ENCODE results near the gene FLOT2. TPM values are rescaled to one million over a fixed set of nuclear protein-coding genes. Genes with fewer than 3 reads are reported as not detected.
A peak's percentile ranks its signal among the peaks of the same experiment; 100 is the strongest.

FLOT2 gene
- total and polyA plus RNA-seq, 2 of the 8 experiments (the other 6 are each of a cell fraction or from before 2014, with no cell fraction given): 116 to 189 TPM

GRCh38 chr17:28901866-28902818 is 4.6 kb upstream of the FLOT2 start (continued):
- no peak for TF ChIP-seq SP1 (IDR thresholded peaks at IDR 0.05; ENCODE audit: low read depth, low read length)
- TF ChIP-seq E2F6 (IDR thresholded peaks at IDR 0.05): 0 out of 2 replicates have a peak, but pooled peaks have one; percentile 7
- TF ChIP-seq SRF (IDR thresholded peaks at IDR 0.05; ENCODE audit: low read depth, low read length): no peak
- no peak for TF ChIP-seq EZH2 (IDR thresholded peaks at IDR 0.05; ENCODE audit: low read depth, low read length, severe bottlenecking)
- TF ChIP-seq NRF1 (IDR thresholded peaks at IDR 0.05; ENCODE audit: low read depth, low read length): no peak; the same call in 1 of the 2 replicates
- no peak for TF ChIP-seq MAFK (IDR thresholded peaks at IDR 0.05; ENCODE audit: low read depth, low read length)
- 0 out of 2 replicates have a peak, but pooled peaks have one; percentile 5 for TF ChIP-seq BACH1 (IDR thresholded peaks at IDR 0.05; ENCODE audit: low read length)
- no peak for TF ChIP-seq CEBPB (IDR thresholded peaks at IDR 0.05; ENCODE audit: low read depth, low read length)
- TF ChIP-seq TCF12 (IDR thresholded peaks at IDR 0.05; ENCODE audit: low read depth, low read length): no peak
- TF ChIP-seq HDAC6 (IDR thresholded peaks at IDR 0.05; ENCODE audit: low read depth, low read length): no peak
- TF ChIP-seq CTBP2 (IDR thresholded peaks at IDR 0.05; ENCODE audit: borderline replicate concordance, insufficient read depth, insufficient read length, low read length): no peak

Measured in H1 (cell line).